K562 (cell line): ENCODE data around the gene MLC1. TPM values are rescaled to one million over a fixed set of nuclear protein-coding genes. Genes with fewer than 3 reads are reported as not detected.

Experiments
- AFF1 ChIP-seq, 2 experiments: fragments of 450-650 bp; IDR thresholded peaks; 2 replicates each; pipeline ENCODE4 v1.6.1; 2018; ENCODE audit warnings: mild to moderate bottlenecking in 2 of 2, low read depth in 1 of 2; ENCODE audit not compliant: partially characterized antibody in 2 of 2
- BRCA1 ChIP-seq, 2 experiments: fragments of 450-650 bp in 1 of 2; sonication (generic) in 1 of 2; formaldehyde crosslinking in 1 of 2; IDR thresholded peaks; 2 replicates each; pipeline versions ENCODE4 v1.5.0 to v1.6.1; 2017 to 2020; ENCODE audit warnings: mild to moderate bottlenecking in 1 of 2, missing genetic modification reagents in 1 of 2
- DIDO1 ChIP-seq: fragments of 450-650 bp; IDR thresholded peaks from 2 replicates; pipeline ENCODE4 v1.6.1; 2016; ENCODE audit warnings: low read depth, missing biosample characterization, missing genetic modification characterization
- EP400 ChIP-seq: fragments of 450-650 bp; IDR thresholded peaks from 2 replicates; pipeline ENCODE4 v1.6.1; 2017; ENCODE audit warnings: antibody characterized with exemption, mild to moderate bottlenecking, moderate library complexity
- HNRNPH1 ChIP-seq: fragments of 200-400 bp; formaldehyde crosslinking; optimal IDR thresholded peaks from 2 replicates; pipeline ENCODE3; 2017; ENCODE audit warnings: low read depth, mild to moderate bottlenecking, low read length, moderate library complexity
- LCOR ChIP-seq: sonication (generic); formaldehyde crosslinking; IDR thresholded peaks from 2 replicates; pipeline ENCODE4 v1.8.0; 2022; ENCODE audit warnings: mild to moderate bottlenecking, missing genetic modification reagents
- MEF2A ChIP-seq: IDR thresholded peaks from 2 replicates; pipeline ENCODE4 v1.6.1; 2011; ENCODE audit warnings: low read depth, mild to moderate bottlenecking, low read length, moderate library complexity; ENCODE audit not compliant: control insufficient read depth
- MTA2 ChIP-seq: fragments of 450-650 bp; IDR thresholded peaks from 2 replicates; pipeline ENCODE4 v1.6.1; 2016; ENCODE audit warnings: low read depth
- NFATC3 ChIP-seq: fragments of 450-650 bp; IDR thresholded peaks from 2 replicates; pipeline ENCODE4 v1.6.1; 2017; ENCODE audit warnings: mild to moderate bottlenecking
- RAD51 ChIP-seq: fragments of 450-650 bp; IDR thresholded peaks from 2 replicates; pipeline ENCODE4 v1.7.1; 2016; ENCODE audit warnings: low read depth, mild to moderate bottlenecking, borderline replicate concordance
- XRCC4 ChIP-seq: IDR thresholded peaks from one replicate; pipeline ENCODE4 v1.6.1; 2011; ENCODE audit not compliant: insufficient read depth, insufficient read length; ENCODE audit errors: extremely low read depth
- ZBTB26 ChIP-seq: fragments of 450-650 bp; formaldehyde crosslinking; IDR thresholded peaks from 2 replicates; pipeline ENCODE4 v1.4.0; 2022; ENCODE audit warnings: missing genetic modification characterization
- ZNF143 ChIP-seq: sonication (generic); formaldehyde crosslinking; IDR thresholded peaks from 2 replicates; pipeline ENCODE4 v1.9.0; 2022; ENCODE audit warnings: mild to moderate bottlenecking, missing genetic modification reagents
- ZNF668 ChIP-seq: fragments of 250-450 bp; sonication (Bioruptor Pico); IDR thresholded peaks from 2 replicates; pipeline ENCODE4 v1.8.0; 2022; ENCODE audit warnings: mild to moderate bottlenecking, inconsistent platforms
- polyA plus RNA-seq, 8 experiments: library from polyadenylated mRNA; depleted of rRNA in 4 of 8; stranded (reverse) in 5 of 8; unstranded in 3 of 8; fragments of >200 nt; fragmentation: Nextera tagmentation in 2 of 8; fragmentation: Illumina TruSeq in 1 of 8; extraction: Ambion mirVana in 2 of 8; extraction: Trizol in 1 of 8; gene quantifications; 2 replicates each; pipeline versions ENCODE4 v1.2.1 to v1.2.3, GENCODE V29; 2011 to 2014; ENCODE audit warnings: inconsistent platforms in 1 of 8, missing spikeins in 1 of 8
- total RNA-seq, 7 experiments: library from RNA; depleted of rRNA in 6 of 7; stranded (reverse); fragments of >200 nt in 6 of 7; fragmentation: Illumina TruSeq in 2 of 7; extraction: Trizol in 2 of 7; gene quantifications; 2 replicates each; pipeline versions ENCODE4 v1.2.1 to v1.2.3, GENCODE V29; 2011 to 2021; ENCODE audit warnings: low replicate concordance in 1 of 7
- TF ChIP-seq, protein P1 (sequence below): fragments of 450-650 bp; IDR thresholded peaks from 2 replicates; pipeline ENCODE4 v1.6.1; 2016; ENCODE audit warnings: low read depth

MLC1 gene
- total and polyA plus RNA-seq, 9 of the 15 experiments (the other 6 are each of a cell fraction or from before 2014, with no cell fraction given) = 0.06 to 0.98 (median 0.39) TPM

GRCh38 chr22:50118557-50119168, 33.4 kb upstream of the MLC1 start (continued):
- TF ChIP-seq, protein P1, sequence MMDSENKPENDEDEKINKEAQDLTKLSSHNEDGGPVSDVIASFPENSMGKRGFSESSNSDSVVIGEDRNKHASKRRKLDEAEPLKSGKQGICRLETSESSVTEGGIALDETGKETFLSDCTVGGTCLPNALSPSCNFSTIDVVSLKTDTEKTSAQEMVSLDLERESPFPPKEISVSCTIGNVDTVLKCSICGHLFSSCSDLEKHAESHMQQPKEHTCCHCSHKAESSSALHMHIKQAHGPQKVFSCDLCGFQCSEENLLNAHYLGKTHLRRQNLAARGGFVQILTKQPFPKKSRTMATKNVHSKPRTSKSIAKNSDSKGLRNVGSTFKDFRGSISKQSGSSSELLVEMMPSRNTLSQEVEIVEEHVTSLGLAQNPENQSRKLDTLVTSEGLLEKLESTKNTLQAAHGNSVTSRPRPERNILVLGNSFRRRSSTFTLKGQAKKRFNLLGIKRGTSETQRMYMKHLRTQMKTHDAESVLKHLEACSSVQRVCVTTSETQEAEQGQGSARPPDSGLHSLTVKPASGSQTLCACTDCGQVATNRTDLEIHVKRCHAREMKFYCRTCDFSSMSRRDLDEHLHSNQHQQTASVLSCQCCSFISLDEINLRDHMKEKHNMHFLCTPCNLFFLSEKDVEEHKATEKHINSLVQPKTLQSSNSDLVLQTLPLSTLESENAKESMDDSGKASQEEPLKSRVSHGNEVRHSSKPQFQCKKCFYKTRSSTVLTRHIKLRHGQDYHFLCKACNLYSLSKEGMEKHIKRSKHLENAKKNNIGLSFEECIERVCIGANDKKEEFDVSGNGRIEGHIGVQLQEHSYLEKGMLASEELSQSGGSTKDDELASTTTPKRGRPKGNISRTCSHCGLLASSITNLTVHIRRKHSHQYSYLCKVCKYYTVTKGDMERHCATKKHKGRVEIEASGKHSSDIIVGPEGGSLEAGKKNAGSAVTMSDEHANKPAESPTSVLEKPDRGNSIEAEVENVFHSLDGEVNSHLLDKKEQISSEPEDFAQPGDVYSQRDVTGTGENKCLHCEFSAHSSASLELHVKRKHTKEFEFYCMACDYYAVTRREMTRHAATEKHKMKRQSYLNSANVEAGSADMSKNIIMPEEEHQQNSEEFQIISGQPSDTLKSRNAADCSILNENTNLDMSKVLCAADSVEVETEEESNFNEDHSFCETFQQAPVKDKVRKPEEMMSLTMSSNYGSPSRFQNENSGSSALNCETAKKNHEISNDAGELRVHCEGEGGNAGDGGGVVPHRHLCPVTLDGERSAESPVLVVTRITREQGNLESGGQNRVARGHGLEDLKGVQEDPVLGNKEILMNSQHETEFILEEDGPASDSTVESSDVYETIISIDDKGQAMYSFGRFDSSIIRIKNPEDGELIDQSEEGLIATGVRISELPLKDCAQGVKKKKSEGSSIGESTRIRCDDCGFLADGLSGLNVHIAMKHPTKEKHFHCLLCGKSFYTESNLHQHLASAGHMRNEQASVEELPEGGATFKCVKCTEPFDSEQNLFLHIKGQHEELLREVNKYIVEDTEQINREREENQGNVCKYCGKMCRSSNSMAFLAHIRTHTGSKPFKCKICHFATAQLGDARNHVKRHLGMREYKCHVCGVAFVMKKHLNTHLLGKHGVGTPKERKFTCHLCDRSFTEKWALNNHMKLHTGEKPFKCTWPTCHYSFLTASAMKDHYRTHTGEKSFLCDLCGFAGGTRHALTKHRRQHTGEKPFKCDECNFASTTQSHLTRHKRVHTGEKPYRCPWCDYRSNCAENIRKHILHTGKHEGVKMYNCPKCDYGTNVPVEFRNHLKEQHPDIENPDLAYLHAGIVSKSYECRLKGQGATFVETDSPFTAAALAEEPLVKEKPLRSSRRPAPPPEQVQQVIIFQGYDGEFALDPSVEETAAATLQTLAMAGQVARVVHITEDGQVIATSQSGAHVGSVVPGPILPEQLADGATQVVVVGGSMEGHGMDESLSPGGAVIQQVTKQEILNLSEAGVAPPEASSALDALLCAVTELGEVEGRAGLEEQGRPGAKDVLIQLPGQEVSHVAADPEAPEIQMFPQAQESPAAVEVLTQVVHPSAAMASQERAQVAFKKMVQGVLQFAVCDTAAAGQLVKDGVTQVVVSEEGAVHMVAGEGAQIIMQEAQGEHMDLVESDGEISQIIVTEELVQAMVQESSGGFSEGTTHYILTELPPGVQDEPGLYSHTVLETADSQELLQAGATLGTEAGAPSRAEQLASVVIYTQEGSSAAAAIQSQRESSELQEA = no peak
- peak; percentile 57 for TF ChIP-seq EP400
- no peak for TF ChIP-seq BRCA1 (IDR thresholded peaks at IDR 0.05)
- TF ChIP-seq BRCA1 (CRISPR knock-in tag; IDR thresholded peaks at IDR 0.05) = no peak
- 0 out of 2 replicates have a peak, but pooled peaks have one; percentile 52 for TF ChIP-seq LCOR
- TF ChIP-seq MEF2A = no peak
- no peak for TF ChIP-seq NFATC3
- no peak for TF ChIP-seq XRCC4
- TF ChIP-seq MTA2 = peak; percentile 83
- peak; percentile 65; the same call in 1 of the 2 replicates for TF ChIP-seq RAD51
- no peak for TF ChIP-seq ZBTB26
- no peak for TF ChIP-seq DIDO1 (tag)
- TF ChIP-seq ZNF668 (CRISPR knock-in tag) = no peak
- no peak for TF ChIP-seq ZNF143 (CRISPR knock-in tag)
- TF ChIP-seq HNRNPH1 = no peak
- peak in 1 of 2 experiments; percentile 49 for TF ChIP-seq AFF1 (IDR thresholded peaks at IDR 0.05; ENCODE audit: low read depth in 1 of 2, partially characterized antibody in 2 of 2)
